Stimulated activated CD8-positive, alpha-beta memory T cell treated with anti-CD3 and anti-CD28 coated beads, Interleukin-15, amount 100 ng/mL, for 4 hours (primary cell): ENCODE measurements around the gene NOL4L.
A peak's percentile ranks its signal among the peaks of the same experiment; 100 is the strongest.
"Not testable (repeated sequence)": the region's sequence is repeated elsewhere in the genome, so short reads cannot be mapped to it uniquely, and the experiment has no call there.

Source experiments
- DNase-seq, 2 donors: peaks; one replicate each; pipeline ENCODE4 v3.0.0-alpha.2; 2020; ENCODE audit warnings: low read depth in 2 of 2

NOL4L gene

GRCh38 chr20:32507998-32508774 lies 76.9 kb downstream of the NOL4L start:
- DNase-seq, result no peak

- no peak for DNase-seq
Measured at GRCh38 chr20:32506721-32507120, 78.4 kb downstream of the NOL4L start.

- no peak for DNase-seq
Measured at GRCh38 chr20:32505723-32506473, 79.2 kb downstream of the NOL4L start.

GRCh38 chr20:32501709-32502108 lies 83.4 kb downstream of the NOL4L start:
- no peak for DNase-seq

GRCh38 chr20:32497589-32498224 lies 87.4 kb downstream of the NOL4L start:
- DNase-seq, result no peak

GRCh38 chr20:32496811-32497533 lies 88.2 kb downstream of the NOL4L start:
- no peak for DNase-seq

- DNase-seq, result no peak
Measured at GRCh38 chr20:32495949-32496348, 89.2 kb downstream of the NOL4L start.

- DNase-seq, result no peak
Measured at GRCh38 chr20:32495217-32495565, 89.9 kb downstream of the NOL4L start.

- DNase-seq, result no peak
Measured at GRCh38 chr20:32494483-32495216, 90.5 kb downstream of the NOL4L start.

- no peak for DNase-seq
Measured at GRCh38 chr20:32493356-32493755, 91.8 kb downstream of the NOL4L start.

- not testable (repeated sequence) for DNase-seq
Measured at GRCh38 chr20:32491764-32492151, 93.4 kb downstream of the NOL4L start.

- no peak for DNase-seq
Measured at GRCh38 chr20:32490942-32491763, 94.0 kb downstream of the NOL4L start.

- DNase-seq, result no peak
Measured at GRCh38 chr20:32488066-32488838, 96.9 kb downstream of the NOL4L start.

- DNase-seq, result no peak
Measured at GRCh38 chr20:32487381-32487780, 97.8 kb downstream of the NOL4L start.

GRCh38 chr20:32485770-32486478 lies 99.2 kb downstream of the NOL4L start:
- DNase-seq, result no peak

- DNase-seq, result peak; percentile 54 to 79
Measured at GRCh38 chr20:32484958-32485769, 100.0 kb downstream of the NOL4L start.

GRCh38 chr20:32484225-32484957 lies 100.7 kb downstream of the NOL4L start:
- DNase-seq, result no peak
